ENCODE results near the gene ABHD5.
"Not testable (repeated sequence)": the region's sequence is repeated elsewhere in the genome, so short reads cannot be mapped to it uniquely, and the experiment has no call there.

GRCh38 chr3:43656390-43656789 lies 34.3 kb upstream of the ABHD5 start:
- TF ChIP-seq TARDBP (IDR thresholded peaks at IDR 0.05; ENCODE audit: borderline replicate concordance); EP300 (IDR thresholded peaks at IDR 0.05; ENCODE audit: borderline replicate concordance in 1 of 2, control insufficient read depth in 1 of 2, low read depth in 2 of 2, low read length in 2 of 2); IRF5 (IDR thresholded peaks at IDR 0.05; ENCODE audit: borderline replicate concordance); ESRRA (IDR thresholded peaks at IDR 0.05; ENCODE audit: low read length); POLR2A (IDR thresholded peaks at IDR 0.05; ENCODE audit: low read depth, low read length); SRF (IDR thresholded peaks at IDR 0.05; ENCODE audit: low read depth in 2 of 2, low read length in 2 of 2); EZH2 (IDR thresholded peaks at IDR 0.05; ENCODE audit: borderline replicate concordance, control insufficient read depth, low read depth, low read length); CTCF (IDR thresholded peaks at IDR 0.05 in 2 of 3, conservative IDR thresholded peaks at IDR 0.05 in 1 of 3; ENCODE audit: control insufficient read depth in 2 of 3, extremely low read depth in 1 of 3, insufficient read depth in 1 of 3, low read depth in 3 of 3, low read length in 3 of 3); CBX3 (IDR thresholded peaks at IDR 0.05; ENCODE audit: borderline replicate concordance, low read depth); ZNF24 (IDR thresholded peaks at IDR 0.05): not testable (repeated sequence)

Measured in GM12878 (cell line).